HEK293 (cell line): ENCODE measurements around the gene KRTAP5-4.

ENCODE experiments used
- BCL11B ChIP-seq: fragments of 450-650 bp; formaldehyde crosslinking; IDR thresholded peaks from 2 replicates; pipeline ENCODE4 v1.5.1; 2016; ENCODE audit warnings: low read depth, missing biosample characterization, missing genetic modification characterization
- CTCF ChIP-seq: fragments of 450-650 bp; formaldehyde crosslinking; IDR thresholded peaks from 2 replicates; pipeline ENCODE4 v1.5.1; 2016; ENCODE audit warnings: missing biosample characterization, missing genetic modification characterization
- HOXC10 ChIP-seq: sonication (generic); formaldehyde crosslinking; IDR thresholded peaks from 2 replicates; pipeline ENCODE4 v1.8.1; 2023; ENCODE audit warnings: mild to moderate bottlenecking, missing genetic modification reagents
- KLF17 ChIP-seq: fragments of 450-650 bp; formaldehyde crosslinking; IDR thresholded peaks from 2 replicates; pipeline ENCODE4 v1.5.1; 2016; ENCODE audit warnings: missing biosample characterization, missing genetic modification characterization
- KLF8 ChIP-seq: fragments of 450-650 bp; formaldehyde crosslinking; IDR thresholded peaks from 2 replicates; pipeline ENCODE4 v1.5.1; 2016; ENCODE audit warnings: missing biosample characterization, missing genetic modification characterization
- MYNN ChIP-seq: fragments of 450-650 bp; formaldehyde crosslinking; IDR thresholded peaks from 2 replicates; pipeline ENCODE4 v1.5.1; 2016; ENCODE audit warnings: missing biosample characterization, missing genetic modification characterization, borderline replicate concordance
- SP7 ChIP-seq: fragments of 450-650 bp; formaldehyde crosslinking; IDR thresholded peaks from 2 replicates; pipeline ENCODE4 v1.5.1; 2016; ENCODE audit warnings: missing biosample characterization, missing genetic modification characterization
- ZBTB10 ChIP-seq: fragments of 450-650 bp; formaldehyde crosslinking; IDR thresholded peaks from 2 replicates; pipeline ENCODE4 v1.5.1; 2016; ENCODE audit warnings: missing biosample characterization, missing genetic modification characterization
- ZBTB11 ChIP-seq: fragments of 450-650 bp; formaldehyde crosslinking; conservative IDR thresholded peaks from 2 replicates; pipeline ENCODE4 v1.5.1; 2016; ENCODE audit warnings: low read depth, missing biosample characterization, missing genetic modification characterization
- ZBTB20 ChIP-seq: fragments of 450-650 bp; formaldehyde crosslinking; IDR thresholded peaks from 2 replicates; pipeline ENCODE4 v1.5.1; 2016; ENCODE audit warnings: missing biosample characterization, missing genetic modification characterization
- ZNF214 ChIP-seq: fragments of 450-650 bp; formaldehyde crosslinking; IDR thresholded peaks from 2 replicates; pipeline ENCODE4 v1.5.1; 2017; ENCODE audit warnings: missing biosample characterization, mild to moderate bottlenecking, missing genetic modification characterization, borderline replicate concordance
- ZNF362 ChIP-seq: fragments of 450-650 bp; formaldehyde crosslinking; IDR thresholded peaks from 2 replicates; pipeline ENCODE4 v1.5.1; 2016; ENCODE audit warnings: missing biosample characterization, missing genetic modification characterization
- ZNF37A ChIP-seq: fragments of 450-650 bp; IDR thresholded peaks from 2 replicates; pipeline ENCODE4 v1.5.1; 2018; ENCODE audit warnings: missing biosample characterization, missing genetic modification characterization
- ZNF404 ChIP-seq: fragments of 450-650 bp; formaldehyde crosslinking; IDR thresholded peaks from 2 replicates; pipeline ENCODE4 v1.5.1; 2017; ENCODE audit warnings: missing biosample characterization, missing genetic modification characterization
- ZNF580 ChIP-seq: fragments of 450-650 bp; formaldehyde crosslinking; IDR thresholded peaks from 2 replicates; pipeline ENCODE4 v1.5.1; 2016; ENCODE audit warnings: missing biosample characterization, missing genetic modification characterization
- ZNF600 ChIP-seq: fragments of 450-650 bp; formaldehyde crosslinking; IDR thresholded peaks from 2 replicates; pipeline ENCODE4 v1.5.1; 2016; ENCODE audit warnings: missing biosample characterization, missing genetic modification characterization
- ZNF776 ChIP-seq: fragments of 450-650 bp; formaldehyde crosslinking; IDR thresholded peaks from 2 replicates; pipeline ENCODE4 v1.5.0; 2017; ENCODE audit warnings: missing biosample characterization, missing genetic modification characterization, borderline replicate concordance
- ZNF792 ChIP-seq: fragments of 450-650 bp; formaldehyde crosslinking; IDR thresholded peaks from 2 replicates; pipeline ENCODE4 v1.5.1; 2016; ENCODE audit warnings: missing biosample characterization, missing genetic modification characterization
- ZNF830 ChIP-seq: fragments of 450-650 bp; IDR thresholded peaks from 2 replicates; pipeline ENCODE4 v1.5.0; 2018; ENCODE audit warnings: missing biosample characterization, missing genetic modification characterization, low read depth, mild to moderate bottlenecking, moderate library complexity
- ZSCAN16 ChIP-seq: fragments of 450-650 bp; formaldehyde crosslinking; IDR thresholded peaks from 2 replicates; pipeline ENCODE4 v1.5.1; 2016; ENCODE audit warnings: missing biosample characterization, missing genetic modification characterization
- ZSCAN18 ChIP-seq: fragments of 450-650 bp; formaldehyde crosslinking; IDR thresholded peaks from 2 replicates; pipeline ENCODE4 v1.5.1; 2016; ENCODE audit warnings: missing biosample characterization, missing genetic modification characterization
- ZSCAN4 ChIP-seq: fragments of 450-650 bp; formaldehyde crosslinking; IDR thresholded peaks from 2 replicates; pipeline ENCODE4 v1.5.1; 2017; ENCODE audit warnings: missing biosample characterization, missing genetic modification characterization

The KRTAP5-4 gene

GRCh38 chr11:1573077-1573902, 48.6 kb downstream of the KRTAP5-4 start (continued):
- TF ChIP-seq HOXC10 (CRISPR knock-in tag) (no peak), ZNF792 (peak; percentile 97), ZNF600 (tag by site-specific recombination) (peak; percentile 65), KLF17 (tag by site-specific recombination) (no peak), ZNF362 (tag by site-specific recombination) (no peak), KLF8 (peak; percentile 11; the same call in 1 of the 2 replicates), ZNF776 (tag by site-specific recombination) (no peak), ZNF214 (tag by site-specific recombination) (no peak), ZSCAN4 (tag by site-specific recombination) (no peak), ZSCAN18 (tag by site-specific recombination) (no peak), SP7 (tag by site-specific recombination) (no peak), BCL11B (no peak), CTCF (no peak), ZSCAN16 (tag by site-specific recombination) (no peak), ZNF580 (tag by site-specific recombination) (no peak), ZNF37A (tag by site-specific recombination) (no peak), ZBTB20 (peak; percentile 43; the same call in 1 of the 2 replicates), ZNF404 (tag by site-specific recombination) (no peak), MYNN (tag by site-specific recombination) (no peak), ZBTB10 (peak; percentile 97), ZBTB11 (tag by site-specific recombination) (no peak), ZNF830 (tag by site-specific recombination) (no peak)
